Fibroblast of villous mesenchyme (primary cell): ENCODE measurements around the gene WWC1. TPM values are rescaled to one million over a fixed set of nuclear protein-coding genes. Genes with fewer than 3 reads are reported as not detected.
A peak's percentile ranks its signal among the peaks of the same experiment; 100 is the strongest.
"Not testable (repeated sequence)": the region's sequence is repeated elsewhere in the genome, so short reads cannot be mapped to it uniquely, and the experiment has no call there.

Experiments
- DNase-seq: peaks from one replicate; pipeline ENCODE4 v3.0.0-alpha.2; 2010; ENCODE audit warnings: low read depth
- H3K4me3 ChIP-seq: 2 replicates; pipeline ENCODE4 v1.5.1; 2011; ENCODE audit warnings: low read depth, mild to moderate bottlenecking, low read length
- CTCF ChIP-seq: IDR thresholded peaks from 2 replicates; pipeline ENCODE4 v1.5.1; 2012; ENCODE audit warnings: low read depth, mild to moderate bottlenecking, low read length; ENCODE audit not compliant: insufficient read depth
- total RNA-seq: library from RNA; depleted of rRNA; stranded (reverse); fragments of >200 nt; gene quantifications from 2 replicates; pipeline ENCODE4 v1.2.3, GENCODE V29; 2012

WWC1 gene
- total RNA-seq, 1 donor: 2.2 TPM

GRCh38 chr5:168285696-168286095, 5.7 kb upstream of the WWC1 start:
- no peak overlapping the region for H3K4me3 ChIP-seq
- DNase-seq: no peak
- TF ChIP-seq CTCF: no peak

GRCh38 chr5:168286386-168286785, 5.1 kb upstream of the WWC1 start:
- no peak overlapping the region for H3K4me3 ChIP-seq
- no peak for TF ChIP-seq CTCF
- no peak for DNase-seq

GRCh38 chr5:168286863-168287262, 4.6 kb upstream of the WWC1 start:
- H3K4me3 ChIP-seq, DNase-seq: not testable (repeated sequence)

- H3K4me3 ChIP-seq: no peak overlapping the region
- no peak for DNase-seq
- no peak for TF ChIP-seq CTCF
Observed at GRCh38 chr5:168287362-168287761, 4.1 kb upstream of the WWC1 start.

- no peak overlapping the region for H3K4me3 ChIP-seq
- DNase-seq: no peak
- no peak for TF ChIP-seq CTCF
Observed at GRCh38 chr5:168288349-168289245, 2.8 kb upstream of the WWC1 start.

- no peak for DNase-seq
- no peak for TF ChIP-seq CTCF
- H3K4me3 ChIP-seq: peak overlapping the region; percentile 46
Observed at GRCh38 chr5:168290902-168291341, 523 bp upstream of the WWC1 start.

- no peak for DNase-seq
- no peak for TF ChIP-seq CTCF
- no peak overlapping the region for H3K4me3 ChIP-seq
Observed at GRCh38 chr5:168291964-168292785, 730 bp downstream of the WWC1 start.
